Heart right ventricle (tissue), 16 donors: Measurements from ENCODE around the gene GPER1. TPM values are rescaled to one million over a fixed set of nuclear protein-coding genes. Genes with fewer than 3 reads are reported as not detected.
"Not testable (repeated sequence)": the region's sequence is repeated elsewhere in the genome, so short reads cannot be mapped to it uniquely, and the experiment has no call there.

Source experiments
- ATAC-seq, 8 donors: fragments of 200-7000 bp; cut with Tn5 transposase; one replicate each; pipeline ENCODE4 v1.9.1; 2020; ENCODE audit warnings: mild to moderate bottlenecking in 8 of 8, moderate library complexity in 8 of 8, moderate number of reproducible peaks in 1 of 8
- DNase-seq, 2 donors: peaks; one replicate each; pipeline ENCODE4 v3.0.0-alpha.2; 2020
- H3K27ac ChIP-seq, 10 donors: fragments of 200-600 bp; sonication (generic) in 2 of 10; one replicate each; pipeline versions ENCODE4 v1.5.0 to v1.8.0; 2020 to 2022; ENCODE audit warnings: mild to moderate bottlenecking in 3 of 10
- H3K27me3 ChIP-seq, 7 donors: fragments of 200-600 bp; one replicate each; pipeline ENCODE4 v1.8.0; 2021 to 2022; ENCODE audit warnings: mild to moderate bottlenecking in 2 of 7
- H3K36me3 ChIP-seq, 9 donors: fragments of 200-600 bp; sonication (generic) in 1 of 9; one replicate each; pipeline versions ENCODE4 v1.5.0 to v1.8.0; 2020 to 2022; ENCODE audit warnings: mild to moderate bottlenecking in 2 of 9
- H3K4me1 ChIP-seq, 9 donors: fragments of 200-600 bp; sonication (generic) in 1 of 9; one replicate each; pipeline versions ENCODE4 v1.5.0 to v1.8.0; 2020 to 2022; ENCODE audit warnings: mild to moderate bottlenecking in 4 of 9
- H3K4me3 ChIP-seq, 10 donors: fragments of 200-600 bp; sonication (generic) in 2 of 10; one replicate each; pipeline versions ENCODE4 v1.5.0 to v1.8.0; 2020 to 2022; ENCODE audit warnings: mild to moderate bottlenecking in 7 of 10, moderate library complexity in 2 of 10
- H3K9me3 ChIP-seq, 11 donors: fragments of 200-600 bp in 10 of 11; sonication (generic) in 2 of 11; one replicate each; pipeline versions ENCODE4 v1.5.0 to v1.8.0; 2013 to 2022; ENCODE audit warnings: mild to moderate bottlenecking in 2 of 11, control low read depth in 1 of 11, moderate library complexity in 1 of 11
- CTCF ChIP-seq, 9 donors: fragments of 200-600 bp; sonication (generic) in 2 of 9; IDR thresholded peaks; one replicate each; pipeline versions ENCODE4 v1.5.0 to v1.8.0; 2021 to 2022; ENCODE audit warnings: antibody characterized with exemption in 9 of 9, mild to moderate bottlenecking in 5 of 9, moderate library complexity in 1 of 9
- WGBS, 2 donors: extraction: QIAGEN DNeasy Blood & Tissue Kit; methylation state at CpG; one replicate each; pipeline ENCODE4 v1.1.7; 2013; ENCODE audit warnings: inconsistent platforms in 1 of 2; 5-methylcytosine and 5-hydroxymethylcytosine counted together
- intact Hi-C, 10 donors: fragments of 100-400 bp; cut with DNase I; formaldehyde crosslinking; loops; one replicate each; pipeline versions ENCODE4 v1.11.1 to v1.14.2; 2022
- polyA plus RNA-seq, 2 donors: library from polyadenylated mRNA; stranded (reverse); fragments of 200-250 nt; gene quantifications; one replicate each; pipeline ENCODE4 v1.2.3, GENCODE V29; 2013
- total RNA-seq, 10 donors: library from RNA; stranded (reverse); fragmentation: NEBNext Ultra II Directional in 3 of 10; extraction: Animal tissue kit (Norgen Biotek cat#: 25700) in 3 of 10; gene quantifications; one replicate each; pipeline versions ENCODE4 v1.2.1 to v1.2.4, GENCODE V29; 2021 to 2023
- donor health status: Arrhythmogenic right ventricular cardiomyopathy.
- donor health status: ischemic (EF 13 %, LVEDD 7.1; RV severe dilation, severe dysfunction).
- donor health status: healthy with polysubstance abuse.
- donor health status: DM: no; HTN: yes; CAD: no.
- donor health status: DM: no; HTN: no; CAD: no.
- donor health status: ischemic (EF 25% LVEDD 6.9; RV normal size, moderate dysfunction).
- donor health status: ischemic (EF 25% LVEDD 5.7; RV mildly dilated, moderate dysfunction).
- donor health status: healthy.
- donor health status: DM: yes; HTN: yes; CAD: no.
- donor health status: Ischemic cardiomyopathy.
- donor health status: ischemic (EF 35%, LVEDD 5.7; RV mildly dilated, moderate dysfunction).
- donor health status: nonischemic (EF 11% LVEDD 7.7; RV severe dilation, severe dysfunction).
- donor health status: DM: yes; HTN: yes; CAD: no.
- donor health status: PGD.
- donor health status: ischemic (EF 29% LVEDD 5.4; RV normal size, mild dysfunction).
- donor health status: nonischemic (EF 23%, LVEDD 6.1; RV moderate dilation, normal function).

Gene GPER1
- total and polyA plus RNA-seq, 12 donors, result 1.1 to 4.7 (median 1.9) TPM

DNA sequence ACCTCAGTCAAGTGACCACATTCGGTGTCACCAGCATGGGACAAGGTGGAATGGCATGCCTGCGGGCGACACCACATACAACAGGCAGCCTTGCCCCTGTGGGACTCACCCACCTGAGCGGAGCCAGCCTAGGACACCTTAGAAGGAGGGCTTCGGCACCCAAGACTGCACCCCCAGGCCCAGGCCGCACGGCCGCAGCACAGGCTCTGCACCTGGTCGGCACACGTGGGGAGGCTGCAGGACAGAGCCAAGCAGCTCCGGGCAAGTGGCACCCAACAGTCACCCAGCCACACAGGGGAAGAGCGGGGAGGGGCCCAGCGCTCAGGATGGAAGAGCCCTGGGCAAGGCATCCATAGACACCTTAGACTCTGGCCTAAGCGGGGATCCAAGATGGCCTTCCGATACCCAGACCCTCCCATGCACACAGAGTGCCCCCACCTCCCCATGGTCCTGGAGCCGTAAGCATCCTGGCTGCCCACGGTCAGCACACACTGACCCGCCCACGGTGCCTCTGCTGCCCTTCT is 16.1 kb upstream of the GPER1 start:
- no peak for ATAC-seq
- 94 to 95% methylated on average over 19 of the region's 19 CpGs for WGBS, 2 donors
- TF ChIP-seq CTCF (IDR thresholded peaks at IDR 0.05), result no peak

DNA sequence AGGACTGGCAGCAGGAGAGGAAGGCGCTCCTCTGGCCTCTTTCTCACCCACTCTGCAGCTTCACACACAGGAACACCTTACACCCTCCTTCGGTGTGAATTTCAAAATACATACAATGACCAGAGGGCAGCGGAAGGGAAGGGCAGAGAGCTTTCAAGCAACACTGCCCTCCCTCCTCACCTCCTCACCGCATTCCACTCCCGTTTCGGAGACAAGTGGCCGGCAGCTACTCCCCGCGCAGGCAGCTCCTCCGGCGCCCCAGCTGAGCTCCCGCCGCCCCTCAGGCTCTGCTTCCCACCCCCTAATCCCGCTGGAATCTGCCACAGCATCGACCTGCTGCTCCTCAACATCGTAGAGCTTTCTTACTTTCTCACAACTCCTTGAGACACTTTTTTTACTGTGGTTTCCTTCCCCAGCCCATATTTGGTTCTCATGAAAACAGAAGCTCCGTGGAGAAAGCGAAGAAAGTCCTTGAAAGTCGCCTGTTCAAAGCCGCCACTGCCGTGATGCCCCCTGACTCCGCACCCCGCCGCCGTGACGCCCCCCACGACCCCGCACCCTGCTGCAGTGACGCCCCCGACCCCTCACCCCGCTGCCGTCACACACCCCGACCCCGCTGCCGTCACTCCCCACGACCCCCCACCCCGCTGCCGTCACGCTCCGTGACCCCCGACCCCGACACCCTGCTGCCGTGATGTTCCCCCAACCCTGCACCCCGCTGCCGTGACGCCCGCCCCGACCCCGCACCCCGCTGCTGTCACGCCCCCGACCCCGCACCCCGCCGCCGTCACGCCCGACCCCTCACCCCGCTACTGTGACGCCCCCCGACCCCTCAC is 14.6 kb upstream of the GPER1 start:
- Histone ChIP-seq H3K4me3 (no peak overlapping the region), H3K27me3 (no peaks in the 10 kb centered on the region), H3K4me1 (peaks cover 0 to 20% (median 11%) of the 10 kb centered on the region in 9 donors), H3K9me3 (no peaks in the 10 kb centered on the region), H3K36me3 (no peaks in the 10 kb centered on the region), H3K27ac (no peak overlapping the region)
- no peak for TF ChIP-seq CTCF (IDR thresholded peaks at IDR 0.05)
- intact Hi-C loops, result no loop called here
- DNase-seq (no peak), ATAC-seq (no peak)
- 73 to 82% methylated on average over 34 to 56 of the region's 61 CpGs for WGBS, 2 donors

More for the DNA sequence above, 16.1 kb upstream of the GPER1 start:
- Histone ChIP-seq H3K36me3 (no peaks in the 10 kb centered on the region), H3K27me3 (no peaks in the 10 kb centered on the region), H3K4me3 (no peak overlapping the region), H3K27ac (no peak overlapping the region), H3K4me1 (peaks cover 0 to 11% (median 8%) of the 10 kb centered on the region in 9 donors), H3K9me3 (no peaks in the 10 kb centered on the region)
- intact Hi-C loops, result no loop called here
- no peak for DNase-seq

- H3K27ac ChIP-seq, H3K27me3 ChIP-seq, H3K9me3 ChIP-seq, ATAC-seq, intact Hi-C loops, H3K36me3 ChIP-seq, DNase-seq, H3K4me3 ChIP-seq: not testable (repeated sequence)
- peaks cover 0 to 20% (median 11%) of the 10 kb centered on the region in 9 donors for H3K4me1 ChIP-seq
- WGBS, 2 donors, result 82 to 93% methylated on average over 9 to 43 of the region's 43 CpGs
Observed at GRCh38 chr7:1074018-1074417, 13.9 kb upstream of the GPER1 start.

- TF ChIP-seq CTCF (IDR thresholded peaks at IDR 0.05), result no peak
Observed at GRCh38 chr7:1074593-1075431, 13.1 kb upstream of the GPER1 start.

More at GRCh38 chr7:1074593-1075431, 13.1 kb upstream of the GPER1 start:
- no peaks in the 10 kb centered on the region for H3K27me3 ChIP-seq
- H3K9me3 ChIP-seq, result no peaks in the 10 kb centered on the region
- 89 to 90% methylated on average over 30 of the region's 30 CpGs for WGBS, 2 donors
- DNase-seq, result no peak
- intact Hi-C loops, result no loop called here
- no peaks in the 10 kb centered on the region for H3K36me3 ChIP-seq
- H3K4me3 ChIP-seq, result no peak overlapping the region
- H3K4me1 ChIP-seq, result peaks cover 0 to 20% (median 11%) of the 10 kb centered on the region in 9 donors
- no peak overlapping the region for H3K27ac ChIP-seq
- no peak for ATAC-seq
